ENCODE measurements around the gene PAK1IP1. TPM values are rescaled to one million over a fixed set of nuclear protein-coding genes. Genes with fewer than 3 reads are reported as not detected.

The PAK1IP1 gene
- total RNA-seq, 1 donor from 2014 or later: 11.2 TPM

DNA sequence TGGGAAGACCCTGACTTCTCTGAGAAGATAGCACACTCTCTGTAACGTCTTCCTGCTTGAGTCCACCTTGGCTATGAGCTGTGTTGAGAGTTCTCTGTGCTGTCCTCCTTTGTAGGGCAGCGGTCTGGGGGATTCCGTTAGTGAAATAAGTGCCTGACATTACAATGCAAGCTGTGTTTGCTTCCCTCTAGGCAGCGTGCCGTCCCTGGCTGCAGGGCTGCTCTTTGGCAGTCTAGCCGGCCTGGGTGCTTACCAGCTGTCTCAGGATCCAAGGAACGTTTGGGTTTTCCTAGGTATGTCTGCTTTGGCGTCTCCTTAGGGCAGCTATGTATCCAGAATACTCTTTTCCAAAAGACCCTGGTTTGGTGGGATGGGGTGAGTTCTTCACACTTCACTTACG lies 30.9 kb downstream of the PAK1IP1 start:
- H3K36me3 ChIP-seq: peaks cover 53% of the 10 kb centered on the region

GRCh38 chr6:10730254-10730653 lies 35.5 kb downstream of the PAK1IP1 start:
- Histone ChIP-seq H3K9me3 (replicated peaks) (no peaks in the 10 kb centered on the region), H3K27me3 (ENCODE audit: low read depth) (no peaks in the 10 kb centered on the region), H3K27ac (replicated peaks) (no peak overlapping the region), H3K4me3 (no peak overlapping the region), H3K36me3 (peaks cover 74% of the 10 kb centered on the region), H3K4me1 (peaks cover 28% of the 10 kb centered on the region)
- intact Hi-C loops (cut with micrococcal nuclease): no loop called here
- no peak for TF ChIP-seq CTCF (IDR thresholded peaks at IDR 0.05; ENCODE audit: borderline replicate concordance)
- DNase-seq: no peak

More for the DNA sequence above, 30.9 kb downstream of the PAK1IP1 start:
- H3K4me1 ChIP-seq: peaks cover 68% of the 10 kb centered on the region
- no peak for TF ChIP-seq CTCF (IDR thresholded peaks at IDR 0.05; ENCODE audit: borderline replicate concordance)
- no peak for DNase-seq
- no peak overlapping the region for H3K4me3 ChIP-seq
- H3K9me3 ChIP-seq (replicated peaks): no peaks in the 10 kb centered on the region
- H3K27me3 ChIP-seq (ENCODE audit: low read depth): no peaks in the 10 kb centered on the region
- no peak overlapping the region for H3K27ac ChIP-seq (replicated peaks)
- intact Hi-C loops (cut with micrococcal nuclease): no loop called here

- no peak for TF ChIP-seq CTCF (IDR thresholded peaks at IDR 0.05; ENCODE audit: borderline replicate concordance)
- intact Hi-C loops (cut with micrococcal nuclease): no loop called here
- Histone ChIP-seq H3K27me3 (ENCODE audit: low read depth) (no peaks in the 10 kb centered on the region), H3K4me3 (no peak overlapping the region), H3K36me3 (peaks cover 50% of the 10 kb centered on the region), H3K9me3 (replicated peaks) (no peaks in the 10 kb centered on the region), H3K4me1 (peaks cover 13% of the 10 kb centered on the region), H3K27ac (replicated peaks) (no peak overlapping the region)
- DNase-seq: no peak
Measured at GRCh38 chr6:10733151-10733715, 38.5 kb downstream of the PAK1IP1 start.

DNA sequence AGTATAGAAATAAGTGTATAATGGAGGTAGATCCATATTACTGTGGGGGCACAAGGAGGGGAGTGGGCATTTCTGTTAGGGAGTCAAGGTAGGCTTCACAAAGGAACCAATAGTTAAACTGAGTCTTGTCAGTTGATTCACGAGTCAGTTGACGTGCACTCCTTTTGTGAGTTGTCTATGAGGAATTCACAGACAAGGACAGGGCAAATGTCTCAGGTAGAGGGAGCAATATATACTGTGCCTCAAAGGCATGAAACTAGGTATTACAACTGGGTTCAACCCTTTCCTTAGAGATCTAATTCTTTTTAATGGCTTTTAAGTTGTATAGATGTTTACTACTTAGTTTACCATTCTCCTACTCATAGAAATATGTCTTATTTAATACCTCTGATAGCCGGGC lies 39.1 kb downstream of the PAK1IP1 start:
- Histone ChIP-seq H3K27ac (replicated peaks) (no peak overlapping the region), H3K9me3 (replicated peaks) (no peaks in the 10 kb centered on the region), H3K27me3 (ENCODE audit: low read depth) (no peaks in the 10 kb centered on the region), H3K4me1 (peaks cover 13% of the 10 kb centered on the region), H3K36me3 (peaks cover 44% of the 10 kb centered on the region), H3K4me3 (no peak overlapping the region)
- DNase-seq: no peak
- intact Hi-C loops (cut with micrococcal nuclease): no loop called here
- TF ChIP-seq CTCF (IDR thresholded peaks at IDR 0.05; ENCODE audit: borderline replicate concordance): no peak

DNA sequence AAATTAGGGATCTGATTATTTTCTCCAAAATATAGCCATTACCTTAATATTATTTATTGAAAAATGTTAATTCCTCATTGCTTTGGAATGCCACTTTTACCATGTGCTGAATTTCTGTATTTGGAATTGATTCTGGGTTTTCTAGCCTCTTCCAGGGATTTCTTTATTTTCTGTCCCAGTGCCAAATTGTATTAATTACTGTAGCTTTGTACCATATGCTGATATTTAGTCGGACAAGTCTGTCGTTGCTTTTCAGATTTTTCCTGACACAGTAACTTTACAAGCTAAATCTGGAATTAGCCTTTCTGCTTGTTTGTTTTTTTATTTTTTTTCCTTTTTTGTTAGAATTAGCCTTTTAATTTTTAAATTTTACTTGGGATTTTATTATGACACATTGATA lies 42.0 kb downstream of the PAK1IP1 start:
- Histone ChIP-seq H3K36me3 (peaks cover 17% of the 10 kb centered on the region), H3K27ac (replicated peaks) (no peak overlapping the region), H3K9me3 (replicated peaks) (no peaks in the 10 kb centered on the region), H3K27me3 (ENCODE audit: low read depth) (no peaks in the 10 kb centered on the region), H3K4me3 (no peak overlapping the region), H3K4me1 (no peaks in the 10 kb centered on the region)
- intact Hi-C loops (cut with micrococcal nuclease): no loop called here
- no peak for TF ChIP-seq CTCF (IDR thresholded peaks at IDR 0.05; ENCODE audit: borderline replicate concordance)
- no peak for DNase-seq
